PC-3 (cell line): ENCODE measurements around the gene TRIM43B.
"Not testable (repeated sequence)": the region's sequence is repeated elsewhere in the genome, so short reads cannot be mapped to it uniquely, and the experiment has no call there.

Experiments
- EZH2 ChIP-seq: fragments of 300-600 bp; sonication (generic); IDR thresholded peaks from one replicate; pipeline ENCODE4 v1.6.1; 2017; ENCODE audit warnings: antibody characterized with exemption, mild to moderate bottlenecking, low read length; ENCODE audit not compliant: unreplicated experiment
- EZH2phosphoT487 ChIP-seq: fragments of 300-600 bp; sonication (generic); IDR thresholded peaks from 2 replicates; pipeline ENCODE4 v1.6.1; 2018; ENCODE audit warnings: mild to moderate bottlenecking, antibody characterized with exemption, low read length, borderline replicate concordance
- TF ChIP-seq, protein P1 (sequence below): fragments of 300-600 bp; sonication (generic); conservative IDR thresholded peaks from 2 replicates; pipeline ENCODE4 v1.5.1; 2017; ENCODE audit warnings: antibody characterized with exemption, low read depth, mild to moderate bottlenecking, low read length

DNA sequence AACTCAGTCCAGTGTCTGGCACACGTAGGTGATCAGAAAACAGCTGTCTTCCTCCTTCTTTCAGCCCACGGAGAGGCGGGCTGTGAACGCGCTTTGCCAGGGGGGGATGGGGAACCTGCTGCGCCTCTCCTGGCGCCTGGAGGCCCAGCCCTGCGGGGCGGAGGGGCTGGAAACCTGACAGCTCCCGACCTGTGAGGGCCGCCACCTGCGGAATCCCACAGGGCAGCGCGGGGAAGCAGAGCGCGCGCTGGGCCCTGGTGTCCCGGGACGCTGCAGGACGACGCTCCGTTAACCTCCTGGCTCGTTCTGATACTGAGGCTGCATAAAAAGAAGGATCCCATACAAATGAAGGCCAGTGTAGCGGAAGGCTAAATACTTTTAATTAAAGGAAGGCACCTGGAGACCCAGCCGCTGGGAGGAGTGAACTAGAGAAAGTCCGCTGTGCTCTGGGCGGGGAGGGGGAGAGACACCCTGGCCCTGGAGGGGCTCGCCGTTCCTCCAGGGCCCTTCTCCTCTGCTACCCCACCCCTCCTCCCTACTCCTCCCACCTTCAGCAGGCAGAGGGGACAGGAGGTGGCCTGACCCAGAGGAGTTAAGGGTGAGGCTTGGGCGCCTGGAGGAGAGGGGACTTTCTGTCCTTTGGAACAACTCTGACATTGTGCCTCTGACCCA is 57.2 kb downstream of the TRIM43B start:
- TF ChIP-seq, protein P1, sequence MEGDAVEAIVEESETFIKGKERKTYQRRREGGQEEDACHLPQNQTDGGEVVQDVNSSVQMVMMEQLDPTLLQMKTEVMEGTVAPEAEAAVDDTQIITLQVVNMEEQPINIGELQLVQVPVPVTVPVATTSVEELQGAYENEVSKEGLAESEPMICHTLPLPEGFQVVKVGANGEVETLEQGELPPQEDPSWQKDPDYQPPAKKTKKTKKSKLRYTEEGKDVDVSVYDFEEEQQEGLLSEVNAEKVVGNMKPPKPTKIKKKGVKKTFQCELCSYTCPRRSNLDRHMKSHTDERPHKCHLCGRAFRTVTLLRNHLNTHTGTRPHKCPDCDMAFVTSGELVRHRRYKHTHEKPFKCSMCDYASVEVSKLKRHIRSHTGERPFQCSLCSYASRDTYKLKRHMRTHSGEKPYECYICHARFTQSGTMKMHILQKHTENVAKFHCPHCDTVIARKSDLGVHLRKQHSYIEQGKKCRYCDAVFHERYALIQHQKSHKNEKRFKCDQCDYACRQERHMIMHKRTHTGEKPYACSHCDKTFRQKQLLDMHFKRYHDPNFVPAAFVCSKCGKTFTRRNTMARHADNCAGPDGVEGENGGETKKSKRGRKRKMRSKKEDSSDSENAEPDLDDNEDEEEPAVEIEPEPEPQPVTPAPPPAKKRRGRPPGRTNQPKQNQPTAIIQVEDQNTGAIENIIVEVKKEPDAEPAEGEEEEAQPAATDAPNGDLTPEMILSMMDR = not testable (repeated sequence)
- TF ChIP-seq EZH2, EZH2phosphoT487: not testable (repeated sequence)
